PFSK-1 (cell line): ENCODE data around the gene AIRE.

ENCODE experiments used
- POLR2AphosphoS5 ChIP-seq: IDR thresholded peaks from 2 replicates; pipeline ENCODE4 v1.6.1; 2012; ENCODE audit warnings: low read depth, mild to moderate bottlenecking, control low read depth, low read length, moderate library complexity
- SIN3A ChIP-seq: IDR thresholded peaks from 2 replicates; pipeline ENCODE4 v1.6.1; 2012; ENCODE audit warnings: mild to moderate bottlenecking, low read length, moderate library complexity, borderline replicate concordance; ENCODE audit not compliant: insufficient read depth
- TAF1 ChIP-seq: IDR thresholded peaks from 2 replicates; pipeline ENCODE4 v1.6.1; 2012; ENCODE audit warnings: low read length, control low read depth, borderline replicate concordance; ENCODE audit not compliant: insufficient read depth

- TF ChIP-seq POLR2AphosphoS5 (0 out of 2 replicates have a peak, but pooled peaks have one; percentile 1), TAF1 (no peak), SIN3A (no peak)
Measured at GRCh38 chr21:44328242-44328895, 42.7 kb downstream of the AIRE start.
